Activated T-cell treated with anti-CD3 and anti-CD28 coated beads, Interleukin-2, amount 50 U/mL, for 24 hours (primary cell): ENCODE data around the gene EPB41L2.
"Not testable (repeated sequence)": the region's sequence is repeated elsewhere in the genome, so short reads cannot be mapped to it uniquely, and the experiment has no call there.

Experiments used
- DNase-seq: peaks from one replicate; pipeline ENCODE4 v3.0.0-alpha.2; 2020
- H3K27ac Mint-ChIP-seq: 2 replicates; pipeline ENCODE4 v1.8.0; 2020; ENCODE audit warnings: mild to moderate bottlenecking, mixed read lengths
- H3K27me3 Mint-ChIP-seq: 2 replicates; pipeline ENCODE4 v1.8.0; 2020; ENCODE audit warnings: mixed read lengths
- H3K36me3 Mint-ChIP-seq: 2 replicates; pipeline ENCODE4 v1.8.0; 2020; ENCODE audit warnings: low read depth, mixed read lengths
- H3K4me1 Mint-ChIP-seq: 2 replicates; pipeline ENCODE4 v1.8.0; 2020; ENCODE audit warnings: low read depth, mixed read lengths
- H3K4me3 Mint-ChIP-seq: 2 replicates; pipeline ENCODE4 v1.8.0; 2020; ENCODE audit warnings: mild to moderate bottlenecking, moderate library complexity, mixed read lengths
- H3K9me3 Mint-ChIP-seq: 2 replicates; pipeline ENCODE4 v1.8.0; 2020; ENCODE audit warnings: mixed read lengths

EPB41L2 gene

GRCh38 chr6:131009790-131010189 is 53.3 kb downstream of the EPB41L2 start:
- Mint-ChIP-seq H3K27ac (no peak overlapping the region), H3K36me3 (peaks cover 27% of the 10 kb centered on the region), H3K4me1 (no peaks in the 10 kb centered on the region), H3K27me3 (no peaks in the 10 kb centered on the region), H3K9me3 (peaks cover 24% of the 10 kb centered on the region), H3K4me3 (no peak overlapping the region)
- DNase-seq: no peak

DNA sequence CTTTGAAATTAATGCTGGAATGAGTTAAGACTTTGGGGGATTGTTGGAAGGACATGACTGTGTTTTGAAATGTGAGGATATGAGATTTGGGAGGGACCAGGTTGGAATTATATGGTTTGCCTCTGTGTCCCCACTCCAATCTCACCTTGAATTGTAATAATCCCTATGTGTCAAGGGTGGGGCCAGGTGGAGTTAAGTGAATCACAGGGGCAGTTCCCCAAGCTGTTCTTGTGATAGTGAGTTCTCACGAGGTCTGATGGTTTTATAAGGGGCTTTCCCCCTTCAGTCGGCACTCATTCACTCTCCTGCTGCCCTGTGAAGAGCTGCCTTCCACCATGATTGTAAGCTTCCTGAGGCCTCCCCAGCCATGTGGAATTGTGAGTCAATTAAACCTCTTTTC is 54.1 kb downstream of the EPB41L2 start:
- not testable (repeated sequence) for H3K4me3 Mint-ChIP-seq, H3K27ac Mint-ChIP-seq, H3K4me1 Mint-ChIP-seq, H3K27me3 Mint-ChIP-seq, DNase-seq
- Mint-ChIP-seq H3K36me3 (peaks cover 27% of the 10 kb centered on the region), H3K9me3 (peaks cover 24% of the 10 kb centered on the region)

DNA sequence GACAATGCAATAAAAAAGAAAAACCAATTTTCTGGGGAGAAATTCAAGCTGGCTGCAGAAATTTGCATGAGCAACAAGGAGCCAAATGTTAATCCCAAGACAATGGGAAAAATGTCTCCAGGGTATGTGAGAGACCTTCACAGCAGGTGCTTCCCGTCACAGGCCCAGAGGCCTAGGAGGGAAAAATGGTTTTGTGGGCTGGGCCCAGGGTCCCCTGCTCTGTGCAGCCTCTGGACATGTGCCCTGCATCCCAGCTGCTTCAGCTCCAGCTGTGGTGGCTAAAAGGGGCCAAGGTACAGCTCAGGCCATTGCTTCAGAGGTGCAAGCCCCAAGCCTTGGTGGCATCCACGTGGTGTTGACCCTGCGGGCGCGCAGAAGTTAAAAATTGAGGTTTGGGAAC is 55.1 kb downstream of the EPB41L2 start:
- not testable (repeated sequence) for H3K4me3 Mint-ChIP-seq, H3K27ac Mint-ChIP-seq, DNase-seq, H3K4me1 Mint-ChIP-seq, H3K27me3 Mint-ChIP-seq
- Mint-ChIP-seq H3K36me3 (peaks cover 27% of the 10 kb centered on the region), H3K9me3 (peaks cover 24% of the 10 kb centered on the region)

GRCh38 chr6:131007286-131007685 is 55.8 kb downstream of the EPB41L2 start:
- Mint-ChIP-seq H3K27me3 (no peaks in the 10 kb centered on the region), H3K4me1 (no peaks in the 10 kb centered on the region), H3K27ac (no peak overlapping the region), H3K4me3 (no peak overlapping the region), H3K36me3 (peaks cover 27% of the 10 kb centered on the region), H3K9me3 (peaks cover 24% of the 10 kb centered on the region)
- no peak for DNase-seq

DNA sequence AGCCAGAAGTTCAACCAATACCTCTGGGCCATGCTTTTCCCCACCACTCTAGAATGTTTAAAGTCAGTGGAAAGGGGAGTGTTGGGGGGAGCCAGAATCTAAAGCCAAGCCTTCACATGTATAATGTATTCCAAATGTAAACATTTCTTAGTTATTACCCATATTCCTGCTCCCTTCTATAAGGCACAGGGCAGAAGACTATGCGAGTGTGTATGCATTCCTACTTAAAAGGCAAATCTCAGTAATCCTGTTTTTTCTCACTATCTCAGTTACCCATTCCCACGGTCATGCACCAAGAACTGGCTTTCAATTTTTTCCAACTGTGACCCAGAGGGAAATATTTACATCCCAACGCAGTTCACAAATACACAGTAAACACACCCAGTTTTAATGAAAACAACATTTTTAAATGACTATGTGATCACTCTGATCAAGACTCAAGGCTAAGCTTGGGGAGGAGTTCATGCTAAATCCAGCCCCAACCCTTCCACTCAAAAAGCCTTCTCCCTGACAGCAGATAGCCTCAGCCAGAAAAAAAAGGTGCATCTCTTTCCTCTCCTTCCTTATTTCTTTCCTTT is 57.5 kb downstream of the EPB41L2 start:
- no peaks in the 10 kb centered on the region for H3K27me3 Mint-ChIP-seq

DNA sequence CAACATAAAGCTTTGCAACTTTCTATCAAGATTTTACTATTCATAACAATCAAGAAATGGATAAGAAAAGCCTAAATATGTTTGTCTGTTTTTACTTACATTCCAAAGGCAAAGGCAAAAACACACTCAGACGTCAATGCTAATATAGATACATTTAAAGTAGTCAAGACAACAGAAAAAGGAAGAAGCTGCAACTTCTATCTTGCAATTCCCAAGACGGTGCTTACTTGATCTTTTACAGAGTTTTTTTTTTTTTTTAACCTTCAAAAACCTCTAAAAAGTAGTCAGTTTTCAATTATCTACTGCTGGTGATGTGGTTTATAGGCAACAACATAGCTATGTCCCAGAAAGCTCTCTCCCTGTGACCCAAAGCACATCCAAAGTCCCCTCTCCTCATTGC is 58.1 kb downstream of the EPB41L2 start:
- Mint-ChIP-seq H3K4me1 (no peaks in the 10 kb centered on the region), H3K9me3 (peaks cover 24% of the 10 kb centered on the region), H3K27ac (no peak overlapping the region), H3K27me3 (no peaks in the 10 kb centered on the region), H3K36me3 (peaks cover 26% of the 10 kb centered on the region), H3K4me3 (no peak overlapping the region)
- DNase-seq: no peak

More for the DNA sequence above, 57.5 kb downstream of the EPB41L2 start:
- peaks cover 27% of the 10 kb centered on the region for H3K36me3 Mint-ChIP-seq
- no peak overlapping the region for H3K4me3 Mint-ChIP-seq
- H3K27ac Mint-ChIP-seq: no peak overlapping the region
- no peak for DNase-seq
- H3K4me1 Mint-ChIP-seq: no peaks in the 10 kb centered on the region
- H3K9me3 Mint-ChIP-seq: peaks cover 24% of the 10 kb centered on the region

DNA sequence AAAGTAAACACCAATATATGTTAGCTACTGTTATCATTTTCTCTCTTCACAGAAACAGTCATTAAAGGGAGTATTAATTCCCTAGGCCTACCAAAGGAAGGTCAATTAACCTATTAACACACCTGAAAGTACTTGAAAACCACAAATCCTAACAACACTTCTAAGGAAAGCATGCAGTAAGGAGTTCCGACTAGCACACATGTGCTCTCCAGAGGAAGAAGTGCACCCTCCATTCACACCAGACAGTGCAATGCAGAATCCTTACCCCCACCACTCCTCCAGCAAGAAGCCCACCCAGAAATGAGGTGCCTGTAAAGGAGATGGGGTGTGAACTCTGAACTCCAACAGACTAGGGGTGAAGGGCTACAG is 58.7 kb downstream of the EPB41L2 start:
- Mint-ChIP-seq H3K36me3 (peaks cover 21% of the 10 kb centered on the region), H3K9me3 (peaks cover 24% of the 10 kb centered on the region), H3K27me3 (no peaks in the 10 kb centered on the region), H3K4me3 (no peak overlapping the region), H3K4me1 (no peaks in the 10 kb centered on the region), H3K27ac (no peak overlapping the region)
- DNase-seq: no peak

- Mint-ChIP-seq H3K36me3 (peaks cover 16% of the 10 kb centered on the region), H3K4me3 (no peak overlapping the region), H3K9me3 (peaks cover 21% of the 10 kb centered on the region), H3K27me3 (no peaks in the 10 kb centered on the region), H3K4me1 (no peaks in the 10 kb centered on the region), H3K27ac (no peak overlapping the region)
- DNase-seq: no peak
Observed at GRCh38 chr6:131003488-131004386, 59.3 kb downstream of the EPB41L2 start.

GRCh38 chr6:131002661-131002980 is 60.4 kb downstream of the EPB41L2 start:
- Mint-ChIP-seq H3K4me3 (no peak overlapping the region), H3K27me3 (no peaks in the 10 kb centered on the region), H3K36me3 (peaks cover 6% of the 10 kb centered on the region), H3K4me1 (no peaks in the 10 kb centered on the region), H3K9me3 (peaks cover 11% of the 10 kb centered on the region), H3K27ac (no peak overlapping the region)
- no peak for DNase-seq

GRCh38 chr6:131001945-131002660 is 60.9 kb downstream of the EPB41L2 start:
- H3K4me1 Mint-ChIP-seq: no peaks in the 10 kb centered on the region
- H3K27ac Mint-ChIP-seq: no peak overlapping the region
- H3K27me3 Mint-ChIP-seq: no peaks in the 10 kb centered on the region
- no peak for DNase-seq
- no peak overlapping the region for H3K4me3 Mint-ChIP-seq
- peaks cover 6% of the 10 kb centered on the region for H3K9me3 Mint-ChIP-seq
- H3K36me3 Mint-ChIP-seq: peaks cover 2% of the 10 kb centered on the region

GRCh38 chr6:131001111-131001736 is 61.8 kb downstream of the EPB41L2 start:
- DNase-seq: no peak
- H3K27ac Mint-ChIP-seq: no peak overlapping the region
- H3K4me3 Mint-ChIP-seq: no peak overlapping the region
- no peaks in the 10 kb centered on the region for H3K9me3 Mint-ChIP-seq
- no peaks in the 10 kb centered on the region for H3K27me3 Mint-ChIP-seq
- no peaks in the 10 kb centered on the region for H3K4me1 Mint-ChIP-seq
- no peaks in the 10 kb centered on the region for H3K36me3 Mint-ChIP-seq

- Mint-ChIP-seq H3K27ac (no peak overlapping the region), H3K36me3 (no peaks in the 10 kb centered on the region), H3K27me3 (no peaks in the 10 kb centered on the region), H3K4me1 (no peaks in the 10 kb centered on the region), H3K4me3 (no peak overlapping the region), H3K9me3 (no peaks in the 10 kb centered on the region)
- DNase-seq: no peak
Observed at GRCh38 chr6:131000544-131000943, 62.5 kb downstream of the EPB41L2 start.

DNA sequence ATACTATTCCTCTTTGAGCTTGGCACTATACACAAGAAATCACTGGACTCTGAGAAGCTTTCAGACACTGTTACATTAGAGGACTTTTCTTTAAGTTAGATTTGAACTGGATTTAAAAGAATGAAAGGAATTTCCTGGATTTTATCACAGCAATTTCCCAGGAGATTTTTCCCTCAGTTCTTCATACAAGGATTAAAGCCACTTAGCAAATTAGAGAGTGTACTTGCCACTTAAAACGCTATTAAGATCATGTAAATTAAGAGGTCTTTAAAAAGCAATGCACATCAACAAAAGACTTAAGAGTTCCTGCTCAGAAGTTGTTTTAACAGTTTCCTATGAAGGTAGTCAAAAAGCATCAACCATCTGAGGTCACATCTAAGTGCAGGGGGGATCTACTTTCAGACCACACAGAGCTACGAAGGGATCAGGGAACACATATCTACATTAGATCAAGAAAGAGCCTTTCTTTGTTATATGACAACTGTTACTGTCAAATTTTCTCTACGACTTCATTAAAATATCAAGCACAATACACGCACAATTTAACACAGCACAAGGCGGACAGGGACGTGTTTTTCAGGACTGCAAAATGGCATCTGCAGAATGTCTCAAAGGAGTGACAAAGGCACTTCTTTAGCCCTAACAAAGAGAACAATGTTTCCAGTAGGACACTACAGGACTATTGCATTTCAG is 65.8 kb downstream of the EPB41L2 start:
- no peaks in the 10 kb centered on the region for H3K4me1 Mint-ChIP-seq

DNA sequence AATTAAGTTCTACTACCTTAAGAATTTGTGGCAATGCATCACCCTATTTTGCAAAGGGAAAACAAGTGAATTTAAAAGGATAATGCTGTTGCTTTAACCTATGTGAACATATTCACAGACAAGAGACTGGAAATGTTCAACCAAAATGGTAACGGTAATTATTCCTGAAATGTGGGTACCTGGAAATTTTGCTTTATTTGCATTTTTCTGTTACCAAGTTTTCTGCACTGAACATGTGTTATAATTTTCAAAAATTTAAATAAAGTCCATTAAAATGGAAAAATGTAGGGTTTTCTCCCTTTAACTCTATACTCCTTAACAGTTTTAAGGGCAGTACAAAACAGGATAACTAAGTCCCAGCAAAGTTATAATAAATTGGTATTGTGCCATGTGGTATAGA is 66.4 kb downstream of the EPB41L2 start:
- no peak overlapping the region for H3K27ac Mint-ChIP-seq
- no peaks in the 10 kb centered on the region for H3K36me3 Mint-ChIP-seq
- DNase-seq: no peak
- H3K4me3 Mint-ChIP-seq: no peak overlapping the region
- no peaks in the 10 kb centered on the region for H3K27me3 Mint-ChIP-seq
- H3K9me3 Mint-ChIP-seq: peaks cover 2% of the 10 kb centered on the region
- H3K4me1 Mint-ChIP-seq: no peaks in the 10 kb centered on the region

More for the DNA sequence above, 65.8 kb downstream of the EPB41L2 start:
- H3K27ac Mint-ChIP-seq: no peak overlapping the region
- H3K36me3 Mint-ChIP-seq: no peaks in the 10 kb centered on the region
- peaks cover 2% of the 10 kb centered on the region for H3K9me3 Mint-ChIP-seq
- no peak for DNase-seq
- no peak overlapping the region for H3K4me3 Mint-ChIP-seq
- H3K27me3 Mint-ChIP-seq: no peaks in the 10 kb centered on the region
